Muscle of back (tissue), 11 donors: Measurements from ENCODE around the gene KLRK1. TPM values are rescaled to one million over a fixed set of nuclear protein-coding genes. Genes with fewer than 3 reads are reported as not detected.
"Not testable (repeated sequence)": the region's sequence is repeated elsewhere in the genome, so short reads cannot be mapped to it uniquely, and the experiment has no call there.

Experiments
- DNase-seq, 3 donors: peaks; one replicate each; pipeline versions ENCODE4 v3.0.0 to v3.0.0-alpha.2; 2013
- polyA plus RNA-seq, 10 donors: library from polyadenylated mRNA; unstranded; fragments of 120-200 nt; gene quantifications; one replicate each; pipeline ENCODE4 v1.2.1, GENCODE V29; 2013; ENCODE audit not compliant: insufficient read length in 10 of 10

KLRK1 gene
- polyA plus RNA-seq, 10 donors, result 0.20 to 2.0 (median 0.45) TPM

DNA sequence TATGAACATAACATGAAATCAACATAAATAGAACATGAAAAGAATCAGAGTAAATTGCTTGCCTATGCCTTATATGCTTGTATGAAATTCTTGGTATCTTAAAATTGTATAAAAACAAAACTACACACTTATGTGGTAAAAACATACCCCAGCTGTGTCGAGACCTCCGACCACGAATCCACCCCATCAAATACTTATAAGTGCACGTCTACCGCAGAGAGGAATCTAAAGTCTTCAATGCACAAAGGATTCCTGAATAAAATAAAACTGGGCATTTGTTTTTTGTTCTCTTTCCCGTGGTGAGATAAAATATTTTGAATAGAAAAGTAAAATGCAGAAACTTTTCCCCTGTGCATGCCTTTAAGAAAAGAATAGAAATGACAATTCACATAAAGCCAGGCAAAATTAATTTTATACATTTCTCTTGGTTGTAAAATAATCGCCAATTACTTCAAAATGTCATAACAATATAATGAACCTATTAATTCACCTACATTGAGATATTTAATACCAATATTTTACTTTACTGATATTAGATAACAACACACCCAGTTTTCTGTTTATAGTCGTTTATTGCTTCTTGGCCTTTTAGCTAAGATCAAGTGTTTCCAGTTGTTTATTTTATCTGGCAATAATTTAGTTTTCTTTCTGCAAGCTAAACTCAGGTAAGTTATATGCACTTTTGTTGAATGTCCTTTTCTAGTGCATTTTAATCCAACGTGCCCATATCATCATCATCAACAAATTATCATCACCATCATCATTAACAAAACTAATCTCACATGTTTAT is 1.0 kb downstream of the KLRK1 start:
- no peak for DNase-seq

DNA sequence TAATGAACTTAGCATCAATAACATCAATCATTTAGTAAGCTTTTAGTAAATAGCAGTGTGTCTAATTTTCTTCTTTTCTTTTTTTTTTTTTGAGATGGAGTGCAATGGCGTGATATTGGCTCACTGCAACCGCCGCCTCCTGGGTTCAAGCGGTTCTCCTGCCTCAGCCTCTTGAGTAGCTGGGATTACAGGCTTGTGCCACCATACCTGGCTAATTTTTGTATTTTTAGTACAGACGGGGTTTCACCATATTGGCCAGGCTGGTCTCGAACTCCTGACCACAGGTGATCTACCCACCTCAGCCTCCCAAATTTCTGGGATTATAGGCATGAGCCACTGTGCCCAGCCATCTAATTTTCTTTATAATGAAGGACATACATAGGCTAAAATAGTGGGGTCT is 2.3 kb downstream of the KLRK1 start:
- not testable (repeated sequence) for DNase-seq

DNA sequence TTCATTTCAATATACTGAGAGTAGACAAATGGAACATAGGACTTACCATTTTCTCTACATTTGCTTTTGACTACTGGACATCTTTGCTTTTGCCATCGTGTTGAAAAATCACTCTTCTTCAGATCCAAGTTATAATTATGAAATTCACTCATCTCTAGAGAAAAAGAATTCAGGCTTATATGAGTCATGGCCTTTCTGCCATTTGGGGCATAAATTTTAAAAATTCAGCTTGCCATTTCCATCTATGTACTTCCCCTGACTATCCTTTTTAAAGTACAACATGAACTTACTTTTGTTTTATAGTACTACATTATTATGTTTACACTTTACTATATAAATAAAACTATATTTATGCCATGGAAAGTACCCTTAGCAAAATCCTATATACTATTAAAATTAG is 3.0 kb downstream of the KLRK1 start:
- DNase-seq, result no peak

DNA sequence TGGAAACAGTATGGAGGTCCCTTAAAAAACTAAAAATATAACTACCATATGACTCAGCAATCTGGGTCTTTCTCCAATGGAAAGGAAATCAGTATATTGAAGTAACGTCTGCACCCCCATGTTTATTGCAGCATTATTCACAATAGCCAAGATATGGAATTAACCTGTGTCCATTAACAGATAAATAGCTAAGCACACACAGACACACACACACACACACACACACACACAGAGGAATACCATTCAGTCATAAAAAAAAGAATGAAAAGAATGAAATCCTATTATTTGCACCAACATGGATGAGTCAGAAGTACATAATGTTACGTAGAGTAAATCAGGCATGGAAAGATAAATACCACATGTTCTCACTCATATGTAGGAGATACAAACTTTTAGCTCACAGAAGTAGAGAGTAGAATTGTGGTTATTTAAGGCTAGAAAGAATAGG is 4.7 kb downstream of the KLRK1 start:
- DNase-seq, result peak in 1 of 3 donors; percentile 46

DNA sequence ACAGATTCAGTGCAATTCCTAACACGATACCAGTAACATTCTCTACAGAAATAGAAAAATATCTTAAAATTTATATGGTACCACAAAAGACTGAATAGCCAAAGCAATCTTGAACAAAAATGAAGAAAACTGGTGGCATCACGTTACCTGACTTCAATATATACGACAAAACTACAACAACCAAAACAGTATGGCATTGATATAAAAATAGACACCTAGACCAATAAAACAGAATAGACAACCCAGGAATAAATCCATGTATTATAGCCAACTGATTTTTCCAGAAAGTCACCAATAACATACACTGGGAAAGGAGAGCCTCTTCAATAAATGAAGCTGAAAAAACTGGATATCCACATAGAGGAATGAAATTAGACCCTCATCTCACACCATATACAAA is 5.7 kb downstream of the KLRK1 start:
- DNase-seq, result no peak

DNA sequence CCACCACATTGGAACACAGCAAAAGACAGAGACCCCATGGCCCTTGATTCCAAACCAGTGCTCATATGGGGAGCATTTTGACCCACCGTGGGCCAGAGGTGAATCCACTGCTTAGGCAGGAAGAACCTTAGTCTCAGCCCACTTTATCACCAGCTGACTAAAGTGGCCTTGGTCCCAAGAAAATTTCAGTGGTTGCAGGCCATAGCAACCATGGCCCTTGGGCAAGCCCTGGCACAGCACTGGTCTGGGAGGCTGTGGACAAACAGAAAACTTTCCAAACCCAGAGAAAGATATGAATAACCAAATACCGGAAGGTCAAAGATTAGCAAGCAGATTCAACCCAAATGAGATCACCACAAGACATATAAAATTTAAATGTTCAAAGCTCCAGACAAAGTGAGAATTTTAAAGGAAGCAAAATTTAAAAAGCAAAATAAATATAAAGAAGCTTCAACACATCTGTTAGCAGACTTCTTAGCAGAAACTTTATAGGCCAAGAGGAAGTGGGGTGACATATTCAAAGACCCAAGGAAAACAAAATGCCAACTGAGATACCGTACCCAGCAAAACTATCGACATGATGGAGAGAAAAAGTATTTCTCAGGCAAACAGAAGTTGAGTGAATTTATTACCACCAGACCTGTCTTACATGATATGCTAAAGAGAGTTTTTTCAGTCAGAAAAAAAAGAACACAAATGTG is 7.8 kb downstream of the KLRK1 start:
- DNase-seq, result no peak

DNA sequence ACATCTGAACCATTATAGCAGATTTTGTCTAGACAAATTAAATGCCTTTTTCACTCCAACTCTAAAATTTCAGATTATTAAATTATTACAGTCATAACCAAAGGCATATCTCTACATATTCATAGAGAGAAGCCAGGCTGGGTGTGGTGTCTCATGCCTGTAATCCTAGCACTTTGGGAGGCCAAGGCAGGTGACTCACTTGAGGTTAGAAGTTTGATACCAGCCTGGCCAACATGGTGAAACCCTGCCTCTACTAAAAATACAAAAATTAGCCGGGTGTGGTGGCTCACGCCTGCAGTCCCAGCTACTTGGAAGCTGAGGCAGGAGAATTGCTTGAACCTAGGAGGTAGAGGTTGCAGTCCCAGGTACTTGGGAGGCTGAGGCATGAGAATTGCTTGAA is 11.1 kb downstream of the KLRK1 start:
- DNase-seq, result not testable (repeated sequence)

DNA sequence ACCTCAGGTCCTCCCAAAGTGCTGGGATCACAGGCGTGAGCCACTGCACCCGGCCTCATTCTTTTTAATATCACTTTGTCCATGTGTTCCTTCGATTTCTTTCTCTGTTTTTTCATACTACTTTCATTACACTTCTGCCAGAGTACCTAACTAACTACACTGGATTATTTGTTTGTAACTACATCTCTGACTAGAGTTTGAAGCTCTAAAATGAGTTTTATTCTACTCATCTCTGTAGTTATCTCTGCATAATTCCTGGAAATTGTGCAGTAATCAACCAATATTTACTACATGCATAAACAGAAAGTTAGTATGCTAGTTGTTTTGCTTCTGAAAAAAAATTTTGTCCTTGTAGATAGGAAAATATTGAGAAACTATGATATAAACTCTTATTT is 15.2 kb downstream of the KLRK1 start:
- no peak for DNase-seq

DNA sequence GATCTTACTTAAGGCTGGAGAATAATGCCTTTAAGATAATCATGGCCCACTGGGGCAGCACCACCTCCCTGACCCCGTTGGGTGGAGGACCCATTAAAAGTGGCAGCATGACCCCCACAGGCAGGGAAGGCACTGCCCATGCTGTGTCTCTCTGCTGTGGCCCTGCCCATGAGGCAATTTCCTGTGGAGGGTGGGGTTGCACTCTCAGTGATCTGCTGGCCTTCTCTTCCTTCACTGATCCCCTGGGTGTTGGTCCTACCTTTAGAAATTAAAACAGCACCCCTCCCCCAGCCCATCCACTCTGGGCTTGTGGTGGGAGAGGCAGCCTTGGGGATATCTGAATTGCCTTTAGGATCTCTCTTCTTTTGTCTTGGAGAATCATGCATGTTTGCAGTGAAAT is 17.3 kb downstream of the KLRK1 start:
- DNase-seq, result no peak

DNA sequence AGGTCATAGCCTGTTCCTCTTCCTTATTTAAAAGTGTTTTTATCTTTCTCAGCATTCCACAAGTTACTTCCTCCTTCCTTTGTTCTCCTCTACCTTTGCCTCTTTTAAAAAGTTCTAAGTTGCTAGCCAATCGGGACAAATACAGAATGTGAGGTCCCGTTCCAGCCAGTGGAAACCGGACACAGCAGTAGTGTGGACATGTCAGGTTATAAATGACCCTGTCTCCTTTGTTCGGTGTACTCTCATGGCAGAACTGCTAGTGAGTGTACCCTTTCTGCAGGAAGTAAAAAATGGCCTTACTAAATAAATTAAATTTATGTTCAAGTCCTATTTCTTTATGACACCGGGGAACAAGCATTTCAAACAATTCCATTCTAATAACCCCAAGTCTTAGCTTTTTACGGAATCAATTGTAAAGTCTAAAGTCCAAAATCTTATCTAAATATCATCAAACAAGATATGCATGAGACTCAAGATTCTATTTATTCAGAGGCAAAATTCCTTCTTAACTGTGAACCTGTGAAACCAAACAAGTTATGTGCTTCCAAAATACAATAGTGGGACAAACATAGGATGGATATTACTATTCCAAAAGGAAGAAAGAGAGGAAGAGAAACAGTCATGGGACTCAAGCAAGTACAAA is 17.8 kb downstream of the KLRK1 start:
- not testable (repeated sequence) for DNase-seq

DNA sequence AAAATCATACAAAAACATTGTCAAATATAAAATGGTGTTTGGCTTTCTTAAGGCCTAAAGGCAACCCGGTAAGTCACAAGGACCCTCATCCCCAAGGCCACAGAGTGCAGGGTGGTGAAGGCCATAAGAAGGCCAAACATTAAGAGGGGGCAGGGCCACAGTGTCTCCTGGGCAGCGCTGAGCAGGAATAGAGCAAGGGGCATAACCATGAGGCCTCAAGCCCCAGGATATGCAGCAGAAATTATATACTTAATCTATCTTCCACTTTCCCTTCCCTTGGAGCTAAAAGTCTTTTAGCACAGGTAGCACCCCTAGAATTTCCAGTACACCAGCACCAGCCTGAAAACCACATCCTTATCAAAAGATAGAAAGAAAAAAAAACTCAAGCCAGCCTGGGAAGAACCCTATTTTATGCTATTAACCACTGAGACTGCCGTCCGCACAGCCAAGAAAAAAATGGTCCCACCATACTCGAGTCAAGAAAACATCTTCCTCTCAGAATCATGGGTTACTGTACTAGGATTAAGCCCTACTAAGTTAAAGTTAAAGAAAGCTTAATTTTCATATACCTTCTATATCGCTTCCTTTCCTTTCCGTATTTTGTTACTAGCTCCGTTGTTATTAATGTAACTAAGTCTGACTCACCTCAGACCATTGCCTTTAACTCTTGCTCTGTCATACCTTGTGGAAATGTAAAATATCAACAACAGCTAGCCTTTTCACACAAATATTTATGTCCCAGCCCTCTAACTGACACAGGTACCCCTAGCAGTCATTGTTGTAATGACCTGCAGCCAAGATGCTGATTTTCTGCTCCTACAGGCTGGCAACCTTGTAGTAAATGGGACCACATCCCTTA is 20.1 kb downstream of the KLRK1 start:
- no peak for DNase-seq

DNA sequence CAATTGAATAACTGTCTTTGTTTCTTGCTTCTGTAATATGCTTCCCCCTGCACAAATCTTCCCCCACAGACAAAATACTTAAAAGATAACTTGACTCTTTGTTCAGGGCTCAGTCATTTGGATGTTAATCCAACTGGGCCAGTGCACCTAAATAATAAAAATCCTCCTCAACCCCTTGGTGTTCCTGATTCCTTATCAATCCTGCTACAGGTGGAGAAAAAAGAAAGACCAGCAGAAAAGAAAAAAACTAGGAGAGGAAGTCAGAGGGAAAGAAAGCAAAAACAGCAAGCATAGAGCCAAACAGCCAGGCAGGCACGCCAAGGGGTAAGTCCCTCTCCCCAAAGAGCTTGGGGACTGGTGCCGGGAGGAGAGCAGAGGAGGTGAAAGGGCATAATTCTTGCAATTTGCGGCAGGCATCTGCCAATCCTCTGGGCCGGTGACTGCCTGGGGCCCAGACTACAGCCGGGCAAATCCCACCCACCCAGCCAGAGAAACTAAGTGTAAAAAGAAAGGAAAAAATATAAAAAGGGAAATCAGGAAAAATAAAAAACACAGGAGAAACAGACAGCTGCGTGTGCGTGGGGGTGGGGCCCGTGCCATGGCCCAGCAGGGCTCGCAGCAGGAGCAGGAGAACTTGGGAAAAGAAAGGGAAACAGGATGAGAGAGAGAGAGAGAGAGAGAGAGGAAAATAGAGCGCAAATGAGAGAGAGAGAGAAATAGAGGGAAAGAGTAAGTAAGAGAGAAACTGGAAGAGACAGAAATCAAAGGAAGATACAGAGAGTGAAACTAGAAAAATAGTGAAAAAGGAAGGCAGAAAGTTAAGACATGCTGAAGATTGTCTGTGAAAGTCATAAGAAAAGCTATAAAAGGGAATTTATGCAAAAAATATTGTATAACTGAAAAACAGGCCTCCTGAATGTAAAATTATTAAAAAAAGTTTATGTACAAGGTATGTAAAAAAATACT is 21.4 kb downstream of the KLRK1 start:
- DNase-seq, result no peak

DNA sequence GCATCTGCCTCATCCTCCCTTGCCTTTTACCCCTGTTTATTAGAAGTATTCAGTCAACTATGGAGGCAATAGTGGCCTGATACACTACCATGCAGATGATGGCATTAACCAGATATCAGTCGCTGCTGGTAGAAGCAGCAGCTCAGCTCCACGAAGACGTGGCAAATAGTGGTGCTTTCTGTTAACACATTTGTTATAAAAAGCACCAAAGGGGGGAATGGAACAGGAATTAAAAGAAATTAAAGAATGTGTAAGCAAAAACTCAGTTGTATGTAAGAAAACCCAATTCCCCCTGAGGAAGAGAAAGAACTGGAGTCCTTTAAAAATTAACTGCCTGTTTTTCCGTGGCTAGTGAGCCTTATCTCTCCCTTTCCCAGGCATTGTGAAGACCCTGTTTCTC is 22.1 kb downstream of the KLRK1 start:
- not testable (repeated sequence) for DNase-seq

DNA sequence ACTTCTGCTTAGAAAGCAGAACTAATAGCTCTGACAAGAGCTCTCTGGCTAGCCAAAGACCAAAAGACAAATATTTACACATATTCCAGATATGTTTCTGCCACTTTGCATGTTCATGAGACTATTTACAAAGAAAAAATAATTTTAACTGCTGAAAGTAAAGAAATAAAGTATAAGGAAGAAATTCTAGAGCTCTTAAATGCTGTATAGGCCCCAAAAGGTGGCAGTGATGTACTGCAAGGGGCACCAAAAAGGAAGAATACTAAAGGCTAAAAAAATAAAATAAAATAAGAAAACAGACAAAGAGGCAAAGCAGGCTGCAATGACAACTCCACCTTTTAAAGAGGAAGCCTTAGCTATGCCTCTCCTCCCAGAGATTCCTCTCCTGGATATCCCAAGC is 23.0 kb downstream of the KLRK1 start:
- peak in 2 of 3 donors; percentile 14 to 36 for DNase-seq

DNA sequence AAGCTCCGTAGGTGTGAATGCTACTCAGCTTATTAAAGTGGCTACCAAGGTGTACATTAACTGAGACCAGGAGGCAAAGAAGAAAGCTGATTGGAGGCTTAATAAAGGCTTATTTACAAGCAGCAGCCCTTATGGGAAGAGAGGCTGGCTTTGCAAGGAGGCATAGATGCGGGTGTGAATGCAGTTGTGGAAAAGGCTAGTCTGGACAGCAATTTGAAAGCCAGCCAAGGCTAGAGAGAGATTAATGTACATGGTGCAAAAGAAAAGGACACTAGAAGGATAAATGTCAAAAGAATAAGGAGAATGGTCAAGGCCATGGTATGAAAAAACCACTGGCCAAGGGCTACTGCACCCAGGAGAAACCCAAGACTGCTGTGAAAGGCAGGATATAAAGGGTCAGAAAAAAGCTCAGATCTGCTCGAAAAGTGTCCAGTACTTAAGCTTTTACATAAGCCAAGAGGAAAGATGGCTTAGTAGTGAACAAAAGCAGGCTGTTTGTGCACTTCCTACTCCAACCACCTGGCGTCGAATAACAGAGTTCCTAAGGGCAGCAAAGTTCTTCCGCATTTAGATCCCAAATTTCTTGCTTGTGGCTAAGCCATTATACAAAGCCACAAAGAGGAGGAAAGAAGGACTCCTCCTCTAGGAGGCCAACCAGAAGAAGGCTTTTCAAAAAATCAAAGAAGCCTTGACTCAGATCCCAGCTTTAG is 24.0 kb downstream of the KLRK1 start:
- DNase-seq, result peak in 2 of 3 donors; percentile 11 to 63

DNA sequence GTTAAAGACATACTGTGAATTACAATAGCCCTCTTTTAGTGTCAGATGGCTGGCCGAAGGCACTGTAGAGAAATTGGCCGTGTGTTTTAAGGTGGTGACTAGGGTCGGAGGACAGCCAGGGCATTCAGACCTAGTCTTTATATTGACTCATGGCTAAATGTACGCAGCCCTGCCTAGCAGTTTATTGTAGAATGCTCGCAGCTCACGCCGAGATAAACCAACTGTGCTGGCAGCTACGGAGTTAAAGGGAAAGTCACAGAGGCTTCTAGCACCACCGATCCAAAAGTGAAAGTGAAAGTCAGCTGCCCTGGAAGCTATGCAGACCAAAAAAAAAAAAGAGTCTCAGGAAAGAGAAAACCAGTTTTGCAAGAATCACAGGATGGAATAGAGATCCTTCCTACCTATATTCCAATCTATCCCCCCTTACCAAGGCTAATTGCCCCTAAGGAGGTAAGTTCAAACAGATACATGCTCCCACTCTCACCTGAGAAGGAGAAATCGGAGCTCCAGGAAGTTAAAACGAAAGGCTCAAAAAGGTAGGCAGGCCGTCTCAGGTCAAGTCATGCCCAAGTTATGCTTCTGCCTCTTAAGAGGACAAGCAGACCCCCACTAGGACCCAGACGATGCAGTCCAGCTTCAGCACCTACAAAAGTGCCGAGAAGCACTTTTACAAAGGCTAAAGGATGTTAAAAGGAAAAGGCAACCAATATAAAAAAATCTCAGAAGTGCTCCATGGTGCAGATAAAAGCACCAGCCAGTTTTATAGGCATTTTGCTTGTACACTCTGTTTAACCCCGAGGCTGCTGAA is 24.8 kb downstream of the KLRK1 start:
- peak; percentile 85 to 94 (median 85) for DNase-seq

DNA sequence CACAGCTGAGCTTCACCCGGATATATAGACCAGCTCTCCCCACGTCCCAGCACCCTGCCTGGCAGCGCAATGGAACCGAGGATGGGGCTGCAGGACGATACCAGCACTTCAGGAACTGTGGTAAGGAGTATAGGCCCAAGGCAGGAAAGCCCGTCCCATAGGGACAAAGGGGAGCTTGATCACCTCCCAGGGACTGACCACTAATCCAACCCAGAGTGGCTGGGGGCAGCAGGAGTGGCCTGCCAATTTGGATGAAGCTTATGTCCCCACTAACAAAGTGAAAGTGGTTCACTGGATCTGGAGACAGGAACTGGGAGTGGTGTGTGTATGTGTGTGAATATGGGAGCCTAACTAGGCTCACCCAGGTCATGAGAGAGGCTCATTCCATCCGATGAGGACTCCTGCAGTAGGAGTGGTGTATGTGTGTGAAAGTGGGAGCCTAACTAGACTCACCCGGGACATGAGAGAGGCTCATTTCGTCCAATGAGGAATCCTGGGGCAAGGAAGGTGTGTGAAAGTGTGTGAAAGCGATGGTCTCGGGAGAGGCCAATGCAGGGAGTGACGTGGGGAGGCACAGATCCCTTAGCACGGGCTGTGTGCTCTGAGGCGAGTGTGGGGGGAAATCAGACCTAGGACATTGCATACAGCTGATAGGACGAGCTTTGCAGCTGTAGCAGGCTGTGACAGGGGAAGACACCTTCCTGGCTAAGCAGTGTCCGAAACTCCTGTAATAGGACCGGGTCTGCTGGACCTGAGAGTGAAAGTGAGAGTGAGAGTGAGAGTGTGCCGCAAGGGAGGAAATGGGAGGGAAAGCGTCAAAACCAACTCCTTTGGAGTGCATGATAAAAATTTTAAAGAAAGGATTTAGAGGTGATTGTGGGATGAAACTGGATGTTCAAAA is 25.7 kb downstream of the KLRK1 start:
- peak; percentile 47 to 91 (median 59) for DNase-seq

DNA sequence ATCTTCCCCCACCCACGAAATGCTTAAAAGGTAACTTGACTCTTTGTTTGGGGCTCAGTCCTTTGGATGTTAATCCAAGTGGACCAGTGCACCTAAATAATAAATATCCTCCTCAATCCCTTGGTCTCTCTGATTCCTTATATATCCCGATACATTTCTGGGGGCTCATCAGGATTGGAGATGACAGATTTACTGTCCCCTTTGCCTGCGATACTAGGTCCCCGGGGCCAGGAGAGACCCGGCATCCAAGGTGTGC is 26.3 kb downstream of the KLRK1 start:
- no peak for DNase-seq
